Activated naive CD4-positive, alpha-beta T cell treated with anti-CD3 and anti-CD28 coated beads, Interleukin-2, amount 10 ng/mL, durations not matched to agents 5 hours and 36 hours (primary cell): ENCODE results near the gene WDR36. TPM values are rescaled to one million over a fixed set of nuclear protein-coding genes. Genes with fewer than 3 reads are reported as not detected.

ENCODE experiments used
- total RNA-seq, 2 experiments: library from RNA; stranded (reverse); gene quantifications; one replicate each; pipeline ENCODE4 v1.2.3, GENCODE V29; 2021

Gene WDR36
- 10 to 100 TPM; 26.0 to 27.6 TPM for total RNA-seq

GRCh38 chr5:111092062-111092853 is at the start of gene WDR36:
TSS of gene WDR36 (plus strand) at chr5:111092348. CDS start at chr5:111092457, 109 bp downstream.

GRCh38 chr5:111071413-111071812 is 20.7 kb upstream of the WDR36 start, which contains the start of gene TSLP:
TSS of gene TSLP (plus strand) at chr5:111071713. CDS start at chr5:111071891, 178 bp downstream.

Other genes with a start within 250 kb of the WDR36 start
- gene TSLP, start 20.6 kb upstream of the WDR36 start, total RNA-seq = under 1 TPM in 1 of 2 experiments, not detected in 1; 0.18 TPM
- gene CAMK4, start 132.0 kb downstream of the WDR36 start, total RNA-seq = 100 to 1,000 TPM; 130 to 131 TPM